ENCODE measurements around the gene PTPRZ1.

Gene PTPRZ1

GRCh38 chr7:122040147-122040546, 167.2 kb downstream of the PTPRZ1 start:
- no peak for TF ChIP-seq CTCF (conservative IDR thresholded peaks at IDR 0.05; ENCODE audit: control insufficient read depth, insufficient read depth, low read depth, low read length)
- no peak for DNase-seq (ENCODE audit: low read depth)
- no peak overlapping the region for H3K4me3 ChIP-seq (ENCODE audit: control insufficient read depth, low read depth, low read length)

- no peak overlapping the region for H3K4me3 ChIP-seq (ENCODE audit: control insufficient read depth, low read depth, low read length)
- TF ChIP-seq CTCF (conservative IDR thresholded peaks at IDR 0.05; ENCODE audit: control insufficient read depth, insufficient read depth, low read depth, low read length), result no peak
- DNase-seq (ENCODE audit: low read depth), result no peak
Observed at GRCh38 chr7:122046402-122046801, 173.4 kb downstream of the PTPRZ1 start.

GRCh38 chr7:122054393-122054792, 181.4 kb downstream of the PTPRZ1 start:
- H3K4me3 ChIP-seq (ENCODE audit: control insufficient read depth, low read depth, low read length), result no peak overlapping the region
- DNase-seq (ENCODE audit: low read depth), result no peak
- no peak for TF ChIP-seq CTCF (conservative IDR thresholded peaks at IDR 0.05; ENCODE audit: control insufficient read depth, insufficient read depth, low read depth, low read length)

- no peak for TF ChIP-seq CTCF (conservative IDR thresholded peaks at IDR 0.05; ENCODE audit: control insufficient read depth, insufficient read depth, low read depth, low read length)
- H3K4me3 ChIP-seq (ENCODE audit: control insufficient read depth, low read depth, low read length), result no peak overlapping the region
- no peak for DNase-seq (ENCODE audit: low read depth)
Observed at GRCh38 chr7:122055073-122055472, 182.1 kb downstream of the PTPRZ1 start.

- TF ChIP-seq CTCF (conservative IDR thresholded peaks at IDR 0.05; ENCODE audit: control insufficient read depth, insufficient read depth, low read depth, low read length), result no peak
- DNase-seq (ENCODE audit: low read depth), result no peak
- H3K4me3 ChIP-seq (ENCODE audit: control insufficient read depth, low read depth, low read length), result no peak overlapping the region
Observed at GRCh38 chr7:122056977-122057376, 184.0 kb downstream of the PTPRZ1 start.

- no peak overlapping the region for H3K4me3 ChIP-seq (ENCODE audit: control insufficient read depth, low read depth, low read length)
- no peak for DNase-seq (ENCODE audit: low read depth)
- TF ChIP-seq CTCF (conservative IDR thresholded peaks at IDR 0.05; ENCODE audit: control insufficient read depth, insufficient read depth, low read depth, low read length), result no peak
Observed at GRCh38 chr7:122059542-122059941, 186.6 kb downstream of the PTPRZ1 start.

- H3K4me3 ChIP-seq (ENCODE audit: control insufficient read depth, low read depth, low read length), result no peak overlapping the region
- no peak for DNase-seq (ENCODE audit: low read depth)
- TF ChIP-seq CTCF (conservative IDR thresholded peaks at IDR 0.05; ENCODE audit: control insufficient read depth, insufficient read depth, low read depth, low read length), result no peak
Observed at GRCh38 chr7:122063146-122063545, 190.2 kb downstream of the PTPRZ1 start.
